HepG2 (cell line): Measurements from ENCODE around the gene FAM217B. TPM values are rescaled to one million over a fixed set of nuclear protein-coding genes. Genes with fewer than 3 reads are reported as not detected.

Experiments
- ISL2 ChIP-seq: sonication (generic); formaldehyde crosslinking; IDR thresholded peaks from 2 replicates; pipeline ENCODE4 v1.5.0; 2020; ENCODE audit warnings: missing genetic modification reagents
- MED8 ChIP-seq: sonication (generic); formaldehyde crosslinking; IDR thresholded peaks from 2 replicates; pipeline ENCODE4 v1.8.1; 2023; ENCODE audit warnings: mild to moderate bottlenecking, missing genetic modification reagents; ENCODE audit not compliant: insufficient replicate concordance
- NKX3-1 ChIP-seq: sonication (generic); formaldehyde crosslinking; IDR thresholded peaks from 2 replicates; pipeline ENCODE4 v1.5.0; 2020; ENCODE audit warnings: missing genetic modification reagents
- SALL1 ChIP-seq: sonication (generic); formaldehyde crosslinking; IDR thresholded peaks from 2 replicates; pipeline ENCODE4 v1.8.0; 2022; ENCODE audit warnings: mild to moderate bottlenecking, missing genetic modification reagents
- STAT6 ChIP-seq: sonication (generic); formaldehyde crosslinking; IDR thresholded peaks from 2 replicates; pipeline ENCODE4 v1.4.0; 2020; ENCODE audit warnings: missing genetic modification reagents, mild to moderate bottlenecking, borderline replicate concordance
- TOE1 ChIP-seq: sonication (generic); formaldehyde crosslinking; IDR thresholded peaks from 2 replicates; pipeline ENCODE4 v1.4.0; 2020; ENCODE audit warnings: mild to moderate bottlenecking, missing genetic modification reagents
- ZNF329 ChIP-seq: sonication (generic); formaldehyde crosslinking; IDR thresholded peaks from 2 replicates; pipeline ENCODE4 v1.9.0; 2021; ENCODE audit warnings: low read depth, mild to moderate bottlenecking, missing genetic modification reagents
- polyA plus RNA-seq, 8 experiments: library from polyadenylated mRNA; depleted of rRNA in 3 of 8; stranded (reverse) in 7 of 8; unstranded in 1 of 8; fragments of >200 nt; fragmentation: Illumina TruSeq in 4 of 8; extraction: Trizol in 4 of 8; gene quantifications; 2 replicates each; pipeline versions ENCODE4 v1.2.1 to v1.2.3, GENCODE V29; 2011 to 2016; ENCODE audit warnings: low read depth in 4 of 8, missing spikeins in 1 of 8, mixed read lengths in 1 of 8; ENCODE audit not compliant: insufficient read depth in 1 of 8
- total RNA-seq, 5 experiments: library from RNA; depleted of rRNA; stranded (reverse); fragments of >200 nt; fragmentation: Illumina TruSeq; extraction: Trizol; gene quantifications; 2 replicates each; pipeline ENCODE4 v1.2.3, GENCODE V29; 2016; ENCODE audit warnings: low read depth in 1 of 5

Gene FAM217B
- total and polyA plus RNA-seq, 2 of the 13 experiments (the other 11 are each of a cell fraction or from before 2014, with no cell fraction given), result 11.1 to 14.3 TPM

- TF ChIP-seq STAT6 (no peak), NKX3-1 (CRISPR knock-in tag) (no peak), ZNF329 (no peak), TOE1 (CRISPR knock-in tag) (no peak), ISL2 (CRISPR knock-in tag) (no peak), MED8 (no peak), SALL1 (CRISPR knock-in tag) (no peak)
Measured at GRCh38 chr20:59997896-59998295, 57.7 kb downstream of the FAM217B start (continued).

Other genes with a start within 250 kb of the FAM217B start
- 0.07 and 0.25 TPM in 2 replicates for gene SYCP2, start 6.8 kb upstream of the FAM217B start, total RNA-seq (2016; rRNA removed; fragmentation: Illumina TruSeq; extraction: Trizol)
- gene SYCP2, start 6.8 kb upstream of the FAM217B start, polyA plus RNA-seq (2011; rRNA removed), result 0.09 and 0.24 TPM in 2 replicates
- 3.7 and 4.0 TPM in 2 replicates for gene PPP1R3D, start 84 bp upstream of the FAM217B start, total RNA-seq (2016; rRNA removed; fragmentation: Illumina TruSeq; extraction: Trizol)
- gene PPP1R3D, start 84 bp upstream of the FAM217B start, polyA plus RNA-seq (2011; rRNA removed), result 1.0 and 1.2 TPM in 2 replicates
- 0.40 and 0.45 TPM in 2 replicates for gene CDH26, start 18.0 kb downstream of the FAM217B start, total RNA-seq (2016; rRNA removed; fragmentation: Illumina TruSeq; extraction: Trizol)
- 0.88 and 1.1 TPM in 2 replicates for gene CDH26, start 18.0 kb downstream of the FAM217B start, polyA plus RNA-seq (2011; rRNA removed)